H1 (cell line): Measurements from ENCODE around the gene FRMPD2.

Experiments
- CBX8 ChIP-seq: fragments of 300-800, 300-1000 bp; sonication (generic); IDR thresholded peaks from 2 replicates; pipeline ENCODE4 v1.7.1; 2016; ENCODE audit warnings: low read depth, low read length, borderline replicate concordance
- CHD1 ChIP-seq: IDR thresholded peaks from 2 replicates; pipeline ENCODE4 v1.6.1; 2012; ENCODE audit warnings: low read depth, low read length, improper control_type of control experiment
- CTCF ChIP-seq, 3 experiments: IDR thresholded peaks; 1 replicate in 2 of 3; 2 replicates in 1 of 3; pipeline versions ENCODE4 v1.5.1 to v1.6.1; 2011; ENCODE audit warnings: low read length in 3 of 3, mild to moderate bottlenecking in 3 of 3, inconsistent platforms in 2 of 3, low read depth in 1 of 3, moderate library complexity in 1 of 3; ENCODE audit not compliant: insufficient read depth in 1 of 3; ENCODE audit errors: control extremely low read depth in 1 of 3
- EP300 ChIP-seq, 2 experiments: IDR thresholded peaks; 1 replicate in 1 of 2; 2 replicates in 1 of 2; pipeline ENCODE4 v1.6.1; 2011 to 2012; ENCODE audit warnings: low read depth in 2 of 2, low read length in 2 of 2, mild to moderate bottlenecking in 2 of 2, borderline replicate concordance in 1 of 2, inconsistent platforms in 1 of 2, moderate library complexity in 1 of 2
- JUN ChIP-seq: IDR thresholded peaks from 2 replicates; pipeline ENCODE4 v1.6.1; 2011; ENCODE audit warnings: low read depth, mild to moderate bottlenecking, improper control_type of control experiment, low read length
- MAX ChIP-seq: IDR thresholded peaks from 2 replicates; pipeline ENCODE4 v1.6.1; 2012; ENCODE audit warnings: inconsistent platforms
- POLR2A ChIP-seq, 2 experiments: IDR thresholded peaks; 1 replicate in 1 of 2; 2 replicates in 1 of 2; pipeline ENCODE4 v1.6.1; 2011; ENCODE audit warnings: low read depth in 2 of 2, low read length in 2 of 2, mild to moderate bottlenecking in 2 of 2; ENCODE audit errors: control extremely low read depth in 1 of 2
- RAD21 ChIP-seq, 2 experiments: IDR thresholded peaks in 1 of 2; conservative IDR thresholded peaks in 1 of 2; 2 replicates each; pipeline ENCODE4 v1.6.1; 2011; ENCODE audit warnings: low read depth in 2 of 2, low read length in 2 of 2, improper control_type of control experiment in 1 of 2, inconsistent platforms in 1 of 2, mild to moderate bottlenecking in 1 of 2, moderate library complexity in 1 of 2
- RBBP5 ChIP-seq: IDR thresholded peaks from 2 replicates; pipeline ENCODE4 v1.7.1; 2012; ENCODE audit warnings: low read depth, mild to moderate bottlenecking, inconsistent platforms, low read length, moderate library complexity, borderline replicate concordance
- RFX5 ChIP-seq: IDR thresholded peaks from 2 replicates; pipeline ENCODE4 v1.6.1; 2011; ENCODE audit warnings: low read depth, low read length, improper control_type of control experiment, borderline replicate concordance
- SIRT6 ChIP-seq: IDR thresholded peaks from one replicate; pipeline ENCODE4 v1.7.1; 2012; ENCODE audit warnings: low read length, inconsistent platforms
- TCF12 ChIP-seq: IDR thresholded peaks from 2 replicates; pipeline ENCODE4 v1.6.1; 2011; ENCODE audit warnings: low read depth, mild to moderate bottlenecking, low read length
- USF2 ChIP-seq: IDR thresholded peaks from 2 replicates; pipeline ENCODE4 v1.6.1; 2011; ENCODE audit warnings: low read length, improper control_type of control experiment

GRCh38 chr10:48209241-48209640 is 65.3 kb downstream of the FRMPD2 start:
- no peak for TF ChIP-seq CHD1
- no peak for TF ChIP-seq CTCF (IDR thresholded peaks at IDR 0.05; ENCODE audit: control extremely low read depth in 1 of 3, insufficient read depth in 1 of 3, low read depth in 1 of 3, low read length in 3 of 3)
- no peak for TF ChIP-seq POLR2A (IDR thresholded peaks at IDR 0.05; ENCODE audit: control extremely low read depth in 1 of 2, low read depth in 2 of 2, low read length in 2 of 2)
- TF ChIP-seq RFX5: no peak
- no peak for TF ChIP-seq RBBP5
- TF ChIP-seq RAD21 (IDR thresholded peaks at IDR 0.05 in 1 of 2, conservative IDR thresholded peaks at IDR 0.05 in 1 of 2; ENCODE audit: low read depth in 2 of 2, low read length in 2 of 2): no peak
- no peak for TF ChIP-seq TCF12
- TF ChIP-seq MAX: no peak
- no peak for TF ChIP-seq EP300 (IDR thresholded peaks at IDR 0.05; ENCODE audit: borderline replicate concordance in 1 of 2, low read depth in 2 of 2, low read length in 2 of 2)
- TF ChIP-seq JUN: no peak
- TF ChIP-seq SIRT6: no peak
- no peak for TF ChIP-seq USF2
- no peak for TF ChIP-seq CBX8
